Heart left ventricle (tissue), 16 donors: ENCODE results near the gene RUBCNL. TPM values are rescaled to one million over a fixed set of nuclear protein-coding genes. Genes with fewer than 3 reads are reported as not detected.

Source experiments
- ATAC-seq, 4 donors: fragments of 200-7000 bp; cut with Tn5 transposase; one replicate each; pipeline ENCODE4 v1.9.1; 2020 to 2022; ENCODE audit warnings: moderate library complexity in 4 of 4, mild to moderate bottlenecking in 3 of 4, moderate number of reproducible peaks in 1 of 4
- DNase-seq, 5 donors: peaks; one replicate each; pipeline ENCODE4 v3.0.0-alpha.2; 2020
- H3K27ac ChIP-seq, 12 donors: fragments of 200-600 bp; sonication (generic) in 4 of 12; one replicate each; pipeline versions ENCODE4 v1.5.0 to v1.8.0; 2016 to 2022; ENCODE audit warnings: mild to moderate bottlenecking in 2 of 12
- H3K27me3 ChIP-seq, 9 donors: fragments of 200-600 bp; sonication (generic) in 2 of 9; one replicate each; pipeline versions ENCODE4 v1.5.1 to v1.8.0; 2016 to 2022; ENCODE audit warnings: mild to moderate bottlenecking in 3 of 9
- H3K36me3 ChIP-seq, 9 donors: fragments of 200-600 bp; sonication (generic) in 2 of 9; one replicate each; pipeline versions ENCODE4 v1.5.0 to v1.8.0; 2018 to 2022; ENCODE audit warnings: mild to moderate bottlenecking in 2 of 9
- H3K4me1 ChIP-seq, 12 donors: fragments of 200-600 bp; sonication (generic) in 4 of 12; one replicate each; pipeline versions ENCODE4 v1.5.0 to v1.8.0; 2016 to 2022; ENCODE audit warnings: mild to moderate bottlenecking in 3 of 12
- H3K4me3 ChIP-seq, 12 donors: fragments of 200-600 bp; sonication (generic) in 4 of 12; one replicate each; pipeline versions ENCODE4 v1.5.0 to v1.8.0; 2017 to 2022; ENCODE audit warnings: mild to moderate bottlenecking in 9 of 12, moderate library complexity in 4 of 12
- H3K9me3 ChIP-seq, 12 donors: fragments of 200-600 bp; sonication (generic) in 4 of 12; one replicate each; pipeline versions ENCODE4 v1.5.0 to v1.8.0; 2016 to 2022; ENCODE audit warnings: mild to moderate bottlenecking in 1 of 12
- CTCF ChIP-seq, 12 donors: fragments of 200-600 bp; sonication (generic) in 4 of 12; IDR thresholded peaks; one replicate each; pipeline versions ENCODE4 v1.5.0 to v1.8.0; 2018 to 2022; ENCODE audit warnings: antibody characterized with exemption in 12 of 12, mild to moderate bottlenecking in 5 of 12
- POLR2A ChIP-seq, 2 donors: fragments of 450-650 bp; IDR thresholded peaks; one replicate each; pipeline ENCODE4 v1.6.1; 2017; ENCODE audit warnings: antibody characterized with exemption in 2 of 2, mild to moderate bottlenecking in 2 of 2, moderate library complexity in 2 of 2
- WGBS, 4 donors: extraction: QIAGEN DNeasy Blood & Tissue Kit in 2 of 4; methylation state at CpG; one replicate each; pipeline versions ENCODE4 v1.1.5 to v1.1.7; 2013 to 2018; 5-methylcytosine and 5-hydroxymethylcytosine counted together
- intact Hi-C, 10 donors: fragments of 100-400 bp; cut with DNase I; formaldehyde crosslinking; loops; one replicate each; pipeline versions ENCODE4 v1.11.1 to v1.14.2; 2022
- polyA plus RNA-seq, 2 donors: library from polyadenylated mRNA; stranded (reverse); fragments of 200-250 nt; gene quantifications; one replicate each; pipeline ENCODE4 v1.2.3, GENCODE V29; 2013
- total RNA-seq, 9 donors: library from RNA; depleted of rRNA in 2 of 9; stranded (reverse); fragments of >200 nt in 2 of 9; fragmentation: NEBNext Ultra II Directional in 3 of 9; extraction: Animal tissue kit (Norgen Biotek cat#: 25700) in 3 of 9; gene quantifications; one replicate each; pipeline versions ENCODE4 v1.1.0 to v1.2.4, GENCODE V29; 2016 to 2023
- donor health status: ischemic (EF 13 %, LVEDD 7.1; RV severe dilation, severe dysfunction).
- donor health status: healthy with polysubstance abuse.
- donor health status: DM: no; HTN: yes; CAD: no.
- donor health status: DM: no; HTN: no; CAD: no.
- donor health status: ischemic (EF 25% LVEDD 6.9; RV normal size, moderate dysfunction).
- donor health status: ischemic (EF 25% LVEDD 5.7; RV mildly dilated, moderate dysfunction).
- donor health status: healthy.
- donor health status: DM: yes; HTN: yes; CAD: no.
- donor health status: ischemic (EF 35%, LVEDD 5.7; RV mildly dilated, moderate dysfunction).
- donor health status: nonischemic (EF 11% LVEDD 7.7; RV severe dilation, severe dysfunction).
- donor health status: DM: yes; HTN: yes; CAD: no.
- donor health status: PGD.
- donor health status: ischemic (EF 29% LVEDD 5.4; RV normal size, mild dysfunction).
- donor health status: nonischemic (EF 23%, LVEDD 6.1; RV moderate dilation, normal function).

Gene RUBCNL
- total and polyA plus RNA-seq, 11 donors: 0.25 to 5.9 (median 0.44) TPM; not detected in 1

DNA sequence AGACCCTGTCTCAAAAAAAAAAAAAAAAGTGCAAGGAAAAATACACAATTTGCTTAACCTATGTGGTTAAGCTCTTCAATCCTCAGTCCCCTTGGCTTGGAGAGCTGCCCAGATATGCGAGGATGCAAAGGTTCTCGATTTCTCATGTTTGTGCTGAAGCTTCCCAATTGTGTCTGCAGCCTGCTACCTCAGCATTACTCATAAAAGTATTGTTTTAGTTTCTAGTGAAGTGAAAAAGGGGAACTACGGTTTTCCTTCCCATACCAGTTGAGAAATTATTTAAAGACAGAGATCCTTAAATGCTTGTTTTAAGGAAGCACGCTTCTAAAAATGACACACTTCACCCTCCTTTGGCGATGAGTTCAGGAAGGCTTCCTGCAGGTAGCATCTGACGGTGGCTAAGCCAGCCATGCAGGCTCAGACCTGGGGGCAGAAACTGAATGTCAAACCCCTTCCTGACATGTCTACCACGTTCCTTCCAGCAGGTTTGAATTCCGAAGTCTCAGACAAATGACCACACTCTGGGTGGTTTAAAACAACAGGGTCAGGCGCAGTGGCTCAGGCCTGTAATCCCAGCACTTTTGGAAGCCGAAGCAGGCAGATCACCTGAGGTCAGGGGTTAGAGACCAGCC, 47.9 kb downstream of the RUBCNL start:
- intact Hi-C loops: no loop called here
- Histone ChIP-seq H3K36me3 (no peaks in the 10 kb centered on the region), H3K27me3 (no peaks in the 10 kb centered on the region), H3K27ac (peak overlapping the region in 1 of 12 donors; percentile 78), H3K9me3 (peaks cover 0 to 6% (median 0%) of the 10 kb centered on the region in 12 donors), H3K4me3 (no peak overlapping the region), H3K4me1 (peaks cover 0 to 40% (median 0%) of the 10 kb centered on the region in 12 donors)
- peak in 3 of 4 donors; percentile 30 to 55 (median 31) for ATAC-seq
- TF ChIP-seq POLR2A (IDR thresholded peaks at IDR 0.05) (no peak), CTCF (IDR thresholded peaks at IDR 0.05) (no peak)
- peak in 4 of 5 donors; percentile 23 to 62 (median 42) for DNase-seq
- WGBS, 4 donors: 54 to 74% (median 70%) methylated on average over 10 of the region's 10 CpGs

DNA sequence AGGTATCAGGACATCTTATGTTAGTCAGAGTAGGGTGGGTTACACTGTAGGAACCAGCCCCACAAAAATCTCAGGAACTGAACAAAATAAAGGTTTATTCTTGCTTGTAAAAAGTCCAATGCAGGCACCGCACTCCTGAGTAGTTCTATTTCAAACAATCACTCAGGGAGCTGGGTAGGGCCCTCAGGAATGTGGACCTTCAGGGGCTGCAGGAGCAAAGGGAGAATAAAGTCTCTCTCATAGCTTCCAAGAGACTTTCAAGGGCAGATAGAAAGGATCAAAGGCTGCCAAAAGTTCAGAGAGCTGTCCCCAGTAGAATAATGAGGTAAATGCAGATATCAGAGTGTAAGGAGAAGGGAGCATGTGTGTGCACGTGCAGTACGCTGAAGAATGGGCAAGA, 49.4 kb downstream of the RUBCNL start:
- H3K9me3 ChIP-seq: peaks cover 0 to 6% (median 0%) of the 10 kb centered on the region in 12 donors
- H3K4me1 ChIP-seq: peaks cover 0 to 41% (median 0%) of the 10 kb centered on the region in 12 donors
- no peaks in the 10 kb centered on the region for H3K36me3 ChIP-seq
- intact Hi-C loops: no loop called here
- no peak overlapping the region for H3K27ac ChIP-seq
- DNase-seq: no peak
- H3K27me3 ChIP-seq: peaks cover 0 to 5% (median 0%) of the 10 kb centered on the region in 9 donors
- TF ChIP-seq POLR2A (IDR thresholded peaks at IDR 0.05): no peak
- no peak for TF ChIP-seq CTCF (IDR thresholded peaks at IDR 0.05)
- no peak overlapping the region for H3K4me3 ChIP-seq
- ATAC-seq: no peak
- 59 to 74% (median 71%) methylated on average over 3 of the region's 3 CpGs for WGBS, 4 donors

- DNase-seq (no peak), ATAC-seq (no peak)
- Histone ChIP-seq H3K27me3 (peaks cover 0 to 5% (median 0%) of the 10 kb centered on the region in 9 donors), H3K4me1 (peaks cover 0 to 8% (median 0%) of the 10 kb centered on the region in 12 donors), H3K36me3 (no peaks in the 10 kb centered on the region), H3K9me3 (peaks cover 0 to 6% (median 0%) of the 10 kb centered on the region in 12 donors), H3K4me3 (no peak overlapping the region), H3K27ac (no peak overlapping the region)
- TF ChIP-seq POLR2A (IDR thresholded peaks at IDR 0.05) (no peak), CTCF (IDR thresholded peaks at IDR 0.05) (no peak)
- 54 to 64% (median 59%) methylated on average over 10 of the region's 10 CpGs for WGBS, 4 donors
- intact Hi-C loops: no loop called here
Measured at GRCh38 chr13:46334035-46334822, 52.8 kb downstream of the RUBCNL start.

GRCh38 chr13:46332772-46333171, 54.3 kb downstream of the RUBCNL start:
- DNase-seq (no peak), ATAC-seq (no peak)
- peaks cover 0 to 5% (median 0%) of the 10 kb centered on the region in 9 donors for H3K27me3 ChIP-seq
- no peak overlapping the region for H3K4me3 ChIP-seq
- TF ChIP-seq CTCF (IDR thresholded peaks at IDR 0.05) (no peak), POLR2A (IDR thresholded peaks at IDR 0.05) (no peak)
- H3K27ac ChIP-seq: no peak overlapping the region
- H3K4me1 ChIP-seq: peaks cover 0 to 3% (median 0%) of the 10 kb centered on the region in 12 donors
- whole genome bisulfite sequencing, 4 donors: 57 to 66% (median 61%) methylated on average over 5 of the region's 5 CpGs
- intact Hi-C loops: no loop called here
- H3K9me3 ChIP-seq: peaks cover 0 to 6% (median 0%) of the 10 kb centered on the region in 12 donors
- no peaks in the 10 kb centered on the region for H3K36me3 ChIP-seq
